ENCODE results near the gene NOP9. TPM values are rescaled to one million over a fixed set of nuclear protein-coding genes. Genes with fewer than 3 reads are reported as not detected.

Gene NOP9
- total RNA-seq, 1 donor from 2014 or later = 17.1 TPM

DNA sequence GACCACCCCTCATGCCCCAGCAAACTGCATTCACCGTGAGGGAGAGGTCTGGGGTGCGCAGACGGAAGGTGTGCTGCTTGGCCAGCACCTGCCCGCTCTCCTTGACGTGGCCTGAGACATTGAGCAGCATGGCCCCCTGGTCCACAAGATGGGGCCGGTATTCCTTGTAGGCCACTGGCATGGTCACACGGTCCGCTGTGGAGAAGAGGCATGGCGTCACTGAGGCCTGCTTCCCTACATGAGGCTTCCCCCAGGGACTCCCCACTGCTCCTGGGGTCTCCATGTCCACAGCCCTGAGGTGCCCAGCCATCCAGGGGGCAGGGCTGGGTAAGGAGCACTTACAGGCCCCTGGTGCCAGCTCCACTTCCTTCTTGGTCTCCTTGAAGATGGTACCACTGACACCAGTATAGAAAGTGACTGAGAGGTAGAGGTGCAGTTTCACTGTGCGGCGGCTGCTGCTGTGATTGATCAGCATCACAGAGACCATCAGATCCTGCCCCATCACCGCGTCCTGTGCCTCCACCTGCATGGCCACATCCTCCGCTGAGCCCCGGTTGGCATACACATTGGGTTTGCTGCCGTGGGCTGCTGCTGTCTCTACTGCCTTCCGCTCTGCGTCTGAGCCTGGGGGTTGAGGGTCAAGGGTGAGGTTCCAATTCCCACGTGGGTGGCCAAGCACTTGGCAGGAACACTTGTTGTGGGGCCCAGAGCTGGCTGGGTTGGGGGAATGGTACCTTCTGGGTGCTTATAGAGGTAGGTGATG is 44.8 kb upstream of the NOP9 start:
- no peak overlapping the region for H3K4me3 ChIP-seq (ENCODE audit: low read depth, low read length)
- DNase-seq (ENCODE audit: low read depth) = no peak
- no peak for TF ChIP-seq CTCF (conservative IDR thresholded peaks at IDR 0.05; ENCODE audit: low read depth, low read length)

- no peak for DNase-seq (ENCODE audit: low read depth)
- no peak overlapping the region for H3K4me3 ChIP-seq (ENCODE audit: low read depth, low read length)
- no peak for TF ChIP-seq CTCF (conservative IDR thresholded peaks at IDR 0.05; ENCODE audit: low read depth, low read length)
Measured at GRCh38 chr14:24255438-24255837, 44.2 kb upstream of the NOP9 start.

DNA sequence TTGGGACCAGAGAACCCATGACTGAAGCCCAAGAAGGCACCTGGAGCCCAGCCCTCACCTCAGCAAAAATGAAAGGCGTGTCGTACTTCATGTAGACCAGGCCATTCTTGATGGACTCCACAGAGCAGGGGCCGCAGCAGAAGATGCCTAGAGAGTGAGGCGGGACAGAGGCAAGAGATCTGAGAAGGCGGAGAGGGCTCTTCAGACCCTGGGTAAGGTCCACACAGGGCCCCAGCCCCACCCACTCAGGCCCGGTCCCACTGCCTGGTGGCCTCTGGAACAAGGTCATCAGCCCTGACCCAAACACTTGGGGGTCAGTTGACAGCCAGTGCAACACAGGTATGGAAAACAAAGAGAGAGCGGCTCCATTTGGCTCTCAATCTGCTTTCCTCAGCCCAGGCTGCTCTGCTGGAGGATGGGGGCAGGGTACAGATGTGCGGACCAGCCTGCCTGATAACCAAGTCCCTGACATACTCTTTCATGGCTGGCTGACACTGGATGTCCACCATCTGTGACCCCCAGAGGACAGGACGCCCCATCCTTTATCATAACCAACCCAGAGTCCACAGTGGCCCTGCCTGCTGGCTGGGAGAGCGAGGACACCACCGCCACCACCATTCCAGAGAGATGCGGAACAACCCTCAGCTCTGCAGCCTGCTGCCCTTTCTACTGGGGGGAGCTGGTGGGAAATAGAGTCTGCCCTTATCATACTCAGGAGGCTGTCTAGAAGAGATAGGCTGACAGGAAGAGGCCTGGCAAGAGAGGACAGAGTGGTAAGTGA is 43.5 kb upstream of the NOP9 start:
- DNase-seq (ENCODE audit: low read depth) = no peak
- no peak overlapping the region for H3K4me3 ChIP-seq (ENCODE audit: low read depth, low read length)
- no peak for TF ChIP-seq CTCF (conservative IDR thresholded peaks at IDR 0.05; ENCODE audit: low read depth, low read length)

DNA sequence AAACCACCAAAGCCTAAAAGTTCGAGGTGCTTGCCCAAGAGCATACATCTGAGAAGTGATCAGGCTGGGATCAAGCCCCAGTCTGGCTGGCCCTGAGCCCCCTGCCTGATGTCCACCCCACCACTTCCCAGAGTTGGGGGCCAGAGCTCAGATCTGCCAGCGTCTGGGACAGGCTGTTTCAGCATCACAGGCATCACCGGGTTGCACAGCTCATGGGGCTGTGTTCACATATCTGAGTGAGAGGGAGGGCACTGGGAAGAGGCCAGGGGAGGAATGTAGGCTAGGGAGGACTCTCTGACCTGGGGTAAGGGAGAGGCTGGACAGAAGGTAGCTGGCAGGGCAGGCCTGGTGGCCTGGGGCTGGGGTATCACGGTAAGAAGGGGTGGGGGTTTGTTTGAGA is 42.7 kb upstream of the NOP9 start:
- DNase-seq (ENCODE audit: low read depth) = no peak
- no peak for TF ChIP-seq CTCF (conservative IDR thresholded peaks at IDR 0.05; ENCODE audit: low read depth, low read length)
- H3K4me3 ChIP-seq (ENCODE audit: low read depth, low read length) = no peak overlapping the region

- DNase-seq (ENCODE audit: low read depth) = no peak
- no peak for TF ChIP-seq CTCF (conservative IDR thresholded peaks at IDR 0.05; ENCODE audit: low read depth, low read length)
Measured at GRCh38 chr14:24258119-24258518, 41.5 kb upstream of the NOP9 start.

DNA sequence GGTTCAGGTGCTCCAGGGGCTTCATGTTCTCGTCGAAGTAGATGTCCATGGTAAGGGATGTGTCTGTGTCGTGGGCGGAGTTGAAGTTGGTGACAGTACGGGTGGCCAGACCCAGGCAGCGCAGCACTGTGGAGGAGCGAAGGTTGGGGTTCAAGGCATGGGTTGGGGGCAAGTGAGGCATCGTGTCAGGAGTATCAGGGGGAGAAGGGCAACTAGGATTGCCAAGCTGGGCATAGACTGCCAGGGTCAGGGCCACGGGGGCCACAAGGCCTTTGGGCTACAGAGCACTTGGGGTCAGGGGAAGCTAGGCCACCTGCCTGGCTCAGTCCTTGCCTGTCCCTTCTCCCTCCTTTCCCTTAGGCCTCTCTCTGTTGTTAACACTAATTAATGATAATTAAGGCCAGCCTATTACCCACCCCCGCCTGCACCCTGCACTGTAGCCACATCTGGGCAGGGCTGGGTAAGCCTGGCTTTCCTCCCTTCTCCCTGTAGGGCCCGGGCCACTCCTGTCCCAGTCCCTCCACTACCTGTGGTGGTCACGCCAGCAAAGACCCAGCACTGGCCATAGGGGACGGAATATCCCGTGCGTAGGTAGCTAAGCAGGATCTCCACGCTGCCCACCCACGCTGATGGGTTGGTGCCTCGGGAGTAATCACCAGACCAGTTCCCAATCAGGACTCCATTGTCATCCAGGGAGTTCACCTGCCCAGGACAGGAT is 40.9 kb upstream of the NOP9 start:
- no peak for DNase-seq (ENCODE audit: low read depth)
- TF ChIP-seq CTCF (conservative IDR thresholded peaks at IDR 0.05; ENCODE audit: low read depth, low read length) = no peak
- H3K4me3 ChIP-seq (ENCODE audit: low read depth, low read length) = no peak overlapping the region

More at GRCh38 chr14:24258119-24258518, 41.5 kb upstream of the NOP9 start:
- H3K4me3 ChIP-seq (ENCODE audit: low read depth, low read length) = no peak overlapping the region
